GM23248 (cell line): ENCODE results near the gene STK40. TPM values are rescaled to one million over a fixed set of nuclear protein-coding genes. Genes with fewer than 3 reads are reported as not detected.

Experiments
- DNase-seq: peaks from one replicate; pipeline ENCODE4 v3.0.0-alpha.2; 2015
- H2AFZ ChIP-seq: fragments of 200-600 bp; sonication (generic); 2 replicates; pipeline ENCODE4 v1.6.1; 2016; ENCODE audit warnings: antibody characterized with exemption
- H3F3A ChIP-seq: fragments of 200-600 bp; sonication (generic); 2 replicates; pipeline ENCODE4 v1.6.1; 2016; ENCODE audit warnings: mild to moderate bottlenecking, antibody characterized with exemption, mixed run types; ENCODE audit not compliant: insufficient read depth
- H3K27ac ChIP-seq: fragments of 200-600 bp; sonication (generic); 2 replicates; pipeline ENCODE4 v1.5.1; 2016; ENCODE audit warnings: mild to moderate bottlenecking
- H3K27me3 ChIP-seq: fragments of 200-600 bp; sonication (generic); replicated peaks from 2 replicates; pipeline ENCODE4 v1.6.1; 2016; ENCODE audit warnings: mild to moderate bottlenecking; ENCODE audit not compliant: insufficient read depth
- H3K36me3 ChIP-seq: fragments of 200-600 bp; sonication (generic); 2 replicates; pipeline ENCODE4 v1.6.1; 2016; ENCODE audit warnings: low read depth, mild to moderate bottlenecking
- H3K4me1 ChIP-seq: fragments of 200-600 bp; sonication (generic); 2 replicates; pipeline ENCODE4 v1.6.1; 2016; ENCODE audit warnings: mild to moderate bottlenecking; ENCODE audit not compliant: insufficient read depth
- H3K4me2 ChIP-seq: fragments of 200-600 bp; sonication (generic); one replicate; pipeline ENCODE4 v1.6.1; 2016; ENCODE audit warnings: mild to moderate bottlenecking; ENCODE audit not compliant: unreplicated experiment
- H3K4me3 ChIP-seq: fragments of 200-600 bp; sonication (generic); 2 replicates; pipeline ENCODE4 v1.5.1; 2016; ENCODE audit warnings: mild to moderate bottlenecking
- H3K79me2 ChIP-seq: fragments of 200-600 bp; sonication (generic); 2 replicates; pipeline ENCODE4 v1.6.1; 2016; ENCODE audit warnings: mild to moderate bottlenecking; ENCODE audit not compliant: insufficient read depth
- H3K9ac ChIP-seq: fragments of 200-600 bp; sonication (generic); 2 replicates; pipeline ENCODE4 v1.6.1; 2016; ENCODE audit warnings: mild to moderate bottlenecking
- H3K9me2 ChIP-seq: fragments of 200-600 bp; sonication (generic); 2 replicates; pipeline ENCODE4 v1.6.1; 2016; ENCODE audit warnings: mixed run types, mild to moderate bottlenecking, moderate library complexity; ENCODE audit not compliant: insufficient read depth
- H3K9me3 ChIP-seq: fragments of 200-600 bp; sonication (generic); one replicate; pipeline ENCODE4 v1.6.1; 2017; ENCODE audit warnings: low read depth
- H4K20me1 ChIP-seq: fragments of 200-600 bp; sonication (generic); 2 replicates; pipeline ENCODE4 v1.6.0; 2016; ENCODE audit not compliant: insufficient read depth
- EZH2 ChIP-seq: fragments of 200-600 bp; sonication (generic); IDR thresholded peaks from 2 replicates; pipeline ENCODE4 v1.6.1; 2018; ENCODE audit warnings: antibody characterized with exemption, mild to moderate bottlenecking; ENCODE audit not compliant: insufficient read depth, poor library complexity, severe bottlenecking
- EZH2phosphoT487 ChIP-seq: fragments of 200-600 bp; sonication (generic); IDR thresholded peaks from 2 replicates; pipeline ENCODE4 v1.6.1; 2018; ENCODE audit warnings: antibody characterized with exemption, moderate library complexity, mild to moderate bottlenecking, low read depth; ENCODE audit not compliant: insufficient read depth
- WGBS, 2 experiments: methylation state at CpG; one replicate each; pipeline ENCODE4 v1.1.6; 2015 to 2017; ENCODE audit warnings: low lambda C conversion rate in 2 of 2, low coverage in 1 of 2; ENCODE audit errors: missing lambda C conversion rate in 2 of 2; 5-methylcytosine and 5-hydroxymethylcytosine counted together
- in situ Hi-C: fragments of 300-500 bp; cut with MboI; formaldehyde crosslinking; loops from 2 replicates; pipeline ENCODE4 v1.15.0; 2020
- polyA plus RNA-seq: library from polyadenylated mRNA; unstranded; fragments of >200 nt; fragmentation: Nextera tagmentation; extraction: Ambion mirVana; gene quantifications from 2 replicates; pipeline ENCODE4 v1.2.1, GENCODE V29; 2016
- total RNA-seq: library from RNA; depleted of rRNA; stranded (reverse); fragments of >200 nt; shearing (Covaris generic); gene quantifications from 2 replicates; pipeline ENCODE4 v1.2.3, GENCODE V29; 2014

STK40 gene
- total and polyA plus RNA-seq, 2 experiments from 2014 or later, result 11.1 to 16.2 TPM

GRCh38 chr1:36327421-36328087 is 58.2 kb downstream of the STK40 start:
- H3K4me1 ChIP-seq, result peaks cover 3% of the 10 kb centered on the region; the same call in 1 of the 2 replicates
- H2AFZ ChIP-seq, result no peak overlapping the region
- DNase-seq, result peak; percentile 74
- peaks cover 7% of the 10 kb centered on the region; the same call in 1 of the 2 replicates for H3K79me2 ChIP-seq
- 83 to 86% methylated on average over 9 of the region's 9 CpGs for WGBS, 2 experiments
- H3K36me3 ChIP-seq, result no peaks in the 10 kb centered on the region
- H3K27ac ChIP-seq, result no peak overlapping the region
- H3K27me3 ChIP-seq, result no peaks in the 10 kb centered on the region
- H3F3A ChIP-seq, result no peaks in the 10 kb centered on the region
- H3K4me3 ChIP-seq, result no peak overlapping the region
- TF ChIP-seq EZH2, result no peak
- TF ChIP-seq EZH2phosphoT487, result no peak
- H3K4me2 ChIP-seq, result no peak overlapping the region
- no peaks in the 10 kb centered on the region for H4K20me1 ChIP-seq
- H3K9ac ChIP-seq, result no peak overlapping the region
- in situ Hi-C loops, result no loop called here
- H3K9me3 ChIP-seq, result no peaks in the 10 kb centered on the region
- H3K9me2 ChIP-seq, result no peaks in the 10 kb centered on the region

GRCh38 chr1:36326499-36326898 is 59.2 kb downstream of the STK40 start:
- peaks cover 17% of the 10 kb centered on the region for H3K79me2 ChIP-seq
- H3K9ac ChIP-seq, result no peak overlapping the region
- H4K20me1 ChIP-seq, result no peaks in the 10 kb centered on the region
- no peak overlapping the region for H3K4me3 ChIP-seq
- no peak overlapping the region for H3K4me2 ChIP-seq
- H3K4me1 ChIP-seq, result peaks cover 9% of the 10 kb centered on the region
- no peaks in the 10 kb centered on the region for H3K9me2 ChIP-seq
- peak; percentile 37 for DNase-seq
- H3K27me3 ChIP-seq, result no peaks in the 10 kb centered on the region
- no peaks in the 10 kb centered on the region for H3K36me3 ChIP-seq
- in situ Hi-C loops, result no loop called here
- no peaks in the 10 kb centered on the region for H3K9me3 ChIP-seq
- no peak overlapping the region for H2AFZ ChIP-seq
- no peak overlapping the region for H3K27ac ChIP-seq
- 60% methylated on average over 6 of the region's 6 CpGs for WGBS, 2 experiments
- TF ChIP-seq EZH2, result no peak
- TF ChIP-seq EZH2phosphoT487, result no peak
- no peaks in the 10 kb centered on the region for H3F3A ChIP-seq

- H3K79me2 ChIP-seq, result peaks cover 18% of the 10 kb centered on the region
- no peaks in the 10 kb centered on the region for H3K27me3 ChIP-seq
- TF ChIP-seq EZH2, result no peak
- TF ChIP-seq EZH2phosphoT487, result no peak
- H3K4me2 ChIP-seq, result no peak overlapping the region
- in situ Hi-C loops, result no loop called here
- no peak for DNase-seq
- H3F3A ChIP-seq, result no peaks in the 10 kb centered on the region
- H2AFZ ChIP-seq, result no peak overlapping the region
- no peak overlapping the region for H3K4me3 ChIP-seq
- no peaks in the 10 kb centered on the region for H4K20me1 ChIP-seq
- H3K27ac ChIP-seq, result no peak overlapping the region
- no peak overlapping the region for H3K9ac ChIP-seq
- no peaks in the 10 kb centered on the region for H3K36me3 ChIP-seq
- peaks cover 14% of the 10 kb centered on the region for H3K4me1 ChIP-seq
- H3K9me3 ChIP-seq, result no peaks in the 10 kb centered on the region
- no peaks in the 10 kb centered on the region for H3K9me2 ChIP-seq
- 62 to 64% methylated on average over 8 to 9 of the region's 9 CpGs for WGBS, 2 experiments
Observed at GRCh38 chr1:36324353-36324703, 61.4 kb downstream of the STK40 start.

- in situ Hi-C loops, result no loop called here
- Histone ChIP-seq H2AFZ (peak within 1 kb of the TSS; percentile 61), H3K4me3 (peak within 1 kb of the TSS; percentile 87), H3F3A (no peaks in the 10 kb centered on the region), H3K4me2 (peak within 1 kb of the TSS; percentile 88), H3K36me3 (no peaks in the 10 kb centered on the region), H3K27me3 (no peaks in the 10 kb centered on the region), H3K9ac (peak within 1 kb of the TSS; percentile 96), H3K9me3 (no peaks in the 10 kb centered on the region), H3K9me2 (no peaks in the 10 kb centered on the region), H3K27ac (peak within 1 kb of the TSS; percentile 89), H3K4me1 (peaks cover 14% of the 10 kb centered on the region), H3K79me2 (peaks cover 18% of the 10 kb centered on the region), H4K20me1 (no peaks in the 10 kb centered on the region)
- DNase-seq, result peak; percentile 79
- 16 to 17% methylated on average over 23 to 34 of the region's 36 CpGs for WGBS, 2 experiments
- TF ChIP-seq EZH2phosphoT487 (no peak), EZH2 (no peak)
Observed at GRCh38 chr1:36323636-36324352, 61.9 kb downstream of the STK40 start, which contains the start of gene EVA1B. EVA1B (minus strand) TSS chr1:36323645; CDS start chr1:36323037, 608 bp downstream.
